Rectal smooth muscle tissue (tissue), 1 donor: ENCODE data around the gene VTN.

Experiments used
- H3K27ac ChIP-seq: one replicate; pipeline ENCODE4 v1.7.0; 2013; ENCODE audit warnings: low read depth, low read length, inconsistent platforms
- H3K27me3 ChIP-seq: one replicate; pipeline ENCODE4 v1.7.0; 2013; ENCODE audit warnings: low read length; ENCODE audit not compliant: control insufficient read depth, insufficient read depth
- H3K36me3 ChIP-seq: one replicate; pipeline ENCODE4 v1.7.0; 2013; ENCODE audit warnings: low read length; ENCODE audit not compliant: control insufficient read depth, insufficient read depth
- H3K4me1 ChIP-seq: one replicate; pipeline ENCODE4 v1.7.0; 2013; ENCODE audit warnings: low read length; ENCODE audit not compliant: control insufficient read depth, insufficient read depth
- H3K4me3 ChIP-seq: one replicate; pipeline ENCODE4 v1.7.0; 2013; ENCODE audit warnings: low read length
- H3K9ac ChIP-seq: one replicate; pipeline ENCODE4 v1.7.0; 2013; ENCODE audit warnings: low read length

Gene VTN

DNA sequence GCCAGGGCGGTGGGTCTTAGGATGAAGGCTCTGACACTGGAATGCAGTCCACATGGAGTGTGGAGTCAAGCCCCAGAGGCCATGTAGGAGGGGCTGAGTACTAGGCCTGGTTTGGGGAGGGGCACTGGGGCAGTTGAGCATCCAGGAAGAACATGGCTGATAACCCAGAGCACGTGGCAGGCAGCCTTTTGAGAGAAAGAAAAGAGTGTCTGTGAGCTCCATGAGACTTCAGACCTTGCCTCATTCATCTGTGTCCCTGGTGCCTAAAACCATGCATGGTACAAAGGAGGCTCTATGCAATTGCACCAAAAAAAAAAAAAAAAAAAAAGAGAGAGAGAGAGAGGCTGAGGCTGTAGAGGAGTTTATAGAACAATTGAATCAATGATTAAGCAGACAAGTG, 21.3 kb upstream of the VTN start:
- no peak overlapping the region for H3K9ac ChIP-seq
- no peak overlapping the region for H3K4me3 ChIP-seq
- no peaks in the 10 kb centered on the region for H3K27me3 ChIP-seq
- no peak overlapping the region for H3K27ac ChIP-seq
- H3K36me3 ChIP-seq = peaks cover 32% of the 10 kb centered on the region
- no peaks in the 10 kb centered on the region for H3K4me1 ChIP-seq

DNA sequence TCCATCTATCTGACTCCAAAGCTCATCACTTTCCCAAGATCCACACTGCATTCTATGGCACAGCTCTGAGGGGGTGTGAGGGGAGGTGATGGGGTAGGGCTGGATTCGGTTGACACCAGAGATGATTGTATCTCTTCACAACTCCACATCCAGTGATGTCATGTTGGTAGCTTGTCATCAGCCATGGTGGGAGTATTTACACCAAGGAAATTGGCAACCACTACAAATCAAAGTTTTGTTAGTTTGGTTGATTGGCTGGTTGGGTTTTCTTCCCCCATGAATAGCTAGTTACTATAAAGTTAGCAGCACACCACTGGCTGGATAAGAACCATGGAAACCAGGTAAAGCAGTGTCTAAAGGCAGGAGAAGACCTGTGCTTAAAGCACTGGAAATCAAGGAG, 20.9 kb upstream of the VTN start:
- Histone ChIP-seq H3K9ac (no peak overlapping the region), H3K4me1 (no peaks in the 10 kb centered on the region), H3K36me3 (peaks cover 32% of the 10 kb centered on the region), H3K27me3 (no peaks in the 10 kb centered on the region), H3K27ac (no peak overlapping the region), H3K4me3 (no peak overlapping the region)

GRCh38 chr17:28390563-28390962, 20.5 kb upstream of the VTN start:
- H3K36me3 ChIP-seq = peaks cover 28% of the 10 kb centered on the region
- H3K4me1 ChIP-seq = no peaks in the 10 kb centered on the region
- no peak overlapping the region for H3K4me3 ChIP-seq
- no peaks in the 10 kb centered on the region for H3K27me3 ChIP-seq
- no peak overlapping the region for H3K27ac ChIP-seq
- no peak overlapping the region for H3K9ac ChIP-seq

DNA sequence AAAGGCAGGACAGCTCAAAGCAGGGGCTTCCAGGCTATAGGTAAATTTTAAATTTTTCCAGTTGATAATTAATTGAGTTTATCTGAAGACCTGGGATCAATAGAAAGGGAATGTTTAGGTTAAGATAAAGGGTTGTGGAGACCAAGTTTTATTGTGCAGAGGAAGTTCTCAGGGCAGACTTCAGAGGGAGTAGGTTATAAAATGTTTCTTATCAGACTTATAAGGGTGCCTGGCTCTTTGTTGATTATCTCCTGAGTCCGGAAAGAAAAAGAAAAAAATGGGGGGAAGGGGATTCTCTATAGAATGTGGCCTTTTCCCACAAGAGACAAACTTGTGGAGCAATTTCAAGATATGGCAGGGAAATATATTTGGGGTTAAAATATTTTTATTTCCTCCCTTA, 20.0 kb upstream of the VTN start:
- H3K27me3 ChIP-seq = no peaks in the 10 kb centered on the region
- no peak overlapping the region for H3K9ac ChIP-seq
- H3K27ac ChIP-seq = no peak overlapping the region
- H3K4me1 ChIP-seq = no peaks in the 10 kb centered on the region
- peaks cover 26% of the 10 kb centered on the region for H3K36me3 ChIP-seq
- no peak overlapping the region for H3K4me3 ChIP-seq

DNA sequence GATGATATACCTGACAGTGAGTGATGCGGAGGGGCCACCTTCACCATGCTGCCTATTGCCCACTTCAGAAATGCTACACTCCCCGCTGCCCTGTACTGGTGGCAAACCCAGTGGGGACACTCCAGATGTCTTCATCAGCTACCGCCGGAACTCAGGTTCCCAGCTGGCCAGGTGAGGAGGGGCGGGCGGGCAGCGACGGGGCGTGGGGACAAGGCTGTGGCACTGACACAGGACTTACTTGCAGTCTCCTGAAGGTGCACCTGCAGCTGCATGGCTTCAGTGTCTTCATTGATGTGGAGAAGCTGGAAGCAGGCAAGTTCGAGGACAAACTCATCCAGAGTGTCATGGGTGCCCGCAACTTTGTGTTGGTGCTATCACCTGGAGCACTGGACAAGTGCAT, 18.0 kb upstream of the VTN start:
- H3K4me1 ChIP-seq = no peaks in the 10 kb centered on the region
- H3K4me3 ChIP-seq = no peak overlapping the region
- no peak overlapping the region for H3K27ac ChIP-seq
- no peaks in the 10 kb centered on the region for H3K27me3 ChIP-seq
- peaks cover 23% of the 10 kb centered on the region for H3K36me3 ChIP-seq
- H3K9ac ChIP-seq = no peak overlapping the region

GRCh38 chr17:28386391-28386790, 16.3 kb upstream of the VTN start:
- Histone ChIP-seq H3K4me3 (no peak overlapping the region), H3K4me1 (no peaks in the 10 kb centered on the region), H3K27me3 (no peaks in the 10 kb centered on the region), H3K36me3 (peaks cover 20% of the 10 kb centered on the region), H3K27ac (no peak overlapping the region), H3K9ac (no peak overlapping the region)

DNA sequence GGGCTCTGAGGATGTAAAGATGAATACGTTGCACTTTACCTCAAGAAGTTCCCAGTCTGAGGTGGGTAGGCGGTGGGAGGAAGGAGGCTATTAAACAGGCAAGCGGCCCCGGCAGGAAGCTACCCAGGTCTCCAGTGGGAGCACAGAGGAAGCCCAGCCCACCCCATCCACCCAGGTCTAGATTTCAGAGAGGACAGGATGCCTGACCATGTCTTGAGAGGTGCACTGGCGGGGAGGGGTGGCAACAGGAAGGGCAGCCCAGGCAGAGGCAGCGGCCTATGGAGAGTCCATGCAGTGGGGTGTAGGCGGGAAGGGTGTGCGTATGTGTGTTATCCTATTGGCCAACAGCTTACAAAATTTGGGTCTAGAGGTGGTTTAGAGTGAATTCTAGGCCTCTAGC, 15.3 kb upstream of the VTN start:
- Histone ChIP-seq H3K36me3 (peaks cover 14% of the 10 kb centered on the region), H3K9ac (no peak overlapping the region), H3K4me1 (no peaks in the 10 kb centered on the region), H3K27me3 (no peaks in the 10 kb centered on the region), H3K4me3 (peak overlapping the region; percentile 67), H3K27ac (no peak overlapping the region)

- no peaks in the 10 kb centered on the region for H3K27me3 ChIP-seq
- peak overlapping the region; percentile 67 for H3K4me3 ChIP-seq
- H3K4me1 ChIP-seq = no peaks in the 10 kb centered on the region
- no peak overlapping the region for H3K27ac ChIP-seq
- peaks cover 14% of the 10 kb centered on the region for H3K36me3 ChIP-seq
- H3K9ac ChIP-seq = no peak overlapping the region
These were observed 14.9 kb upstream of the VTN start for GRCh38 chr17:28385037-28385400.

GRCh38 chr17:28384281-28385036, 14.4 kb upstream of the VTN start:
- H3K4me1 ChIP-seq = no peaks in the 10 kb centered on the region
- H3K27me3 ChIP-seq = no peaks in the 10 kb centered on the region
- H3K4me3 ChIP-seq = peak overlapping the region; percentile 67
- peaks cover 10% of the 10 kb centered on the region for H3K36me3 ChIP-seq
- H3K27ac ChIP-seq = no peak overlapping the region
- peak overlapping the region; percentile 5 for H3K9ac ChIP-seq

GRCh38 chr17:28381141-28381825, 11.2 kb upstream of the VTN start:
- Histone ChIP-seq H3K27ac (no peak overlapping the region), H3K4me1 (no peaks in the 10 kb centered on the region), H3K9ac (no peak overlapping the region), H3K36me3 (peaks cover 2% of the 10 kb centered on the region), H3K4me3 (no peak overlapping the region), H3K27me3 (no peaks in the 10 kb centered on the region)

DNA sequence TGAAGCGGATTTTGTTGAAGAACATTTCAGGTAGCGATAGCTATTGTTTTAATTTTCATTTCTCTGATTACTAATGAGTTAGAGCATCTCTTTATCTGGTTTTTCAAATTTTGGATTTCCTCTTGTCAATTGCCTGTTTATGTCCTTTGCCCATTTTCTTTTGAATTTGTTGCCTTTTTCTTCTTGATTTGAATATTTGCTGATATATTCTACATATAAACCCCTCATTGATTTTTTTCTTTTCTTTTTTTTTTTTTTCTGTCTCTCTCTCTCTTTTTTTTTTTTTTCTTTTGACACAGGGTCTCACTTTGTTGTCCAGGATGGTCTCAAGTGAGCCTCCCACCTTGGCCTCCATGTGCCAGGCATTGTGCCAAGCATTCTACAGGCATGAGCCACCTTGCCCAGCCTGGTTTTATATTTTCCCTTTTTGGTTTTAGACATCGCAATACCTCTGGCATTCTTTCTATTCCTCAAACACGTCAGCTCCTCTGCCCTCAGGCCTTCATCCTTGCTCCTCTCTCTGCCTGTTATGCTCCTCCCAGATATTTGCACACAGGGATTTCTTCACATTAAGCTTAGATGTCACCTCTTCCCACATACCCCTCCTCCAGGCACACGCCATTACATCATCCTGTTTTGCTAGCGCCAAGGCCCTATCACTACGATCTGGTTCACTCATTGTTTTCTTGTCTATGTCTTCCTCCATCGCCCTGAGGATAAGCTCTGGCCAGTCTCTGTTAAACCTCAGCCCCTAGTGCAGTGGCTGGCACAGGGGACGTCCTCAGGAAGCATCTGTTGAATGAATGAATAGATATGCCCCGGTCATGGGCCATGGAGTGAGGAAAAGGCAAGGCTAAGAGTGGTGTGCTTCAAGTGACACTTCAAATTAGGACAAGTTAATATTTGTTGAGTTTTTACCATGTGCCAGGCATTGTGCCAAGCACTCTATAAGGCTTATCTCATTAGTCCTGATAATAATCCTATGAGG, 10.0 kb upstream of the VTN start:
- H3K36me3 ChIP-seq = peaks cover 2% of the 10 kb centered on the region
- no peak overlapping the region for H3K4me3 ChIP-seq
- H3K9ac ChIP-seq = no peak overlapping the region
- no peaks in the 10 kb centered on the region for H3K4me1 ChIP-seq
- no peaks in the 10 kb centered on the region for H3K27me3 ChIP-seq
- no peak overlapping the region for H3K27ac ChIP-seq

GRCh38 chr17:28372945-28373274, 2.8 kb upstream of the VTN start:
- Histone ChIP-seq H3K4me3 (peak overlapping the region; percentile 81), H3K27ac (no peak overlapping the region), H3K9ac (no peak overlapping the region), H3K27me3 (no peaks in the 10 kb centered on the region), H3K4me1 (peaks cover 6% of the 10 kb centered on the region), H3K36me3 (no peaks in the 10 kb centered on the region)
